Fibroblast of lung (primary cell): ENCODE measurements around the gene CHI3L1.

Experiments
- CTCF ChIP-seq, 2 donors: IDR thresholded peaks in 1 of 2; conservative IDR thresholded peaks in 1 of 2; 1 replicate in 1 of 2; 2 replicates in 1 of 2; pipeline ENCODE4 v1.5.1; 2011 to 2012; ENCODE audit warnings: low read length in 2 of 2, control low read depth in 1 of 2, inconsistent platforms in 1 of 2, low read depth in 1 of 2, mild to moderate bottlenecking in 1 of 2
- EZH2 ChIP-seq: IDR thresholded peaks from 2 replicates; pipeline ENCODE4 v1.5.1; 2012; ENCODE audit warnings: low read length, control low read depth, mild to moderate bottlenecking; ENCODE audit errors: missing control alignments

DNA sequence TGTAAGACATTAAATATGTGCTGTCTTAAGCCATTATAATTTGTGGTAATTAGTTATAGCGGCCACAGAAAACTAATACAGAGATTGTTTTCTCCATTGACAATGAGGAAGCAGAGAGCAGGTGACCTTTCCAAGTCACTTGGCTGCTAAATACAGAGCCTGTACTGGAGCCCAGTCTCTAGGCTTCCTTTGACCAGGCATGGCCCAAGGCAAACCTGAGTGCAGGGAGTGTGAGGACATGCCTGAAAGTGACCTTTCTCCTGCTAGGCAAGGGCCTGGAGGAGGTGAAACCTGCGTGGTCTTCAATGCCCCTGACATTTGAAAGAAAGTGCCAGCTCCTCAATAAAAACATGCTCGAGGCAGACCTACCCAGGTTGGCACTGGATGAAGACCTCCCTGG lies 12.5 kb upstream of the CHI3L1 start:
- TF ChIP-seq CTCF (conservative IDR thresholded peaks at IDR 0.05 in 1 of 2, IDR thresholded peaks at IDR 0.05 in 1 of 2; ENCODE audit: low read depth in 1 of 2, low read length in 2 of 2) (no peak), EZH2 (no peak)
